GM12874 (cell line): Measurements from ENCODE around the gene PLCXD3.

Source experiments
- CTCF ChIP-seq: IDR thresholded peaks from 2 replicates; pipeline ENCODE4 v1.5.1; 2011; ENCODE audit warnings: low read depth, mild to moderate bottlenecking, control low read depth, low read length, moderate library complexity; ENCODE audit not compliant: insufficient read depth

The PLCXD3 gene

GRCh38 chr5:41334221-41334620, 176.2 kb downstream of the PLCXD3 start:
- TF ChIP-seq CTCF, result no peak

GRCh38 chr5:41325074-41325473, 185.3 kb downstream of the PLCXD3 start:
- TF ChIP-seq CTCF, result no peak

GRCh38 chr5:41312478-41313060, 197.8 kb downstream of the PLCXD3 start:
- no peak for TF ChIP-seq CTCF

GRCh38 chr5:41312066-41312465, 198.3 kb downstream of the PLCXD3 start:
- TF ChIP-seq CTCF, result no peak

GRCh38 chr5:41309275-41309674, 201.1 kb downstream of the PLCXD3 start:
- TF ChIP-seq CTCF, result no peak

GRCh38 chr5:41306005-41306404, 204.4 kb downstream of the PLCXD3 start:
- TF ChIP-seq CTCF, result no peak

GRCh38 chr5:41305056-41305455, 205.3 kb downstream of the PLCXD3 start:
- no peak for TF ChIP-seq CTCF

GRCh38 chr5:41296066-41296465, 214.3 kb downstream of the PLCXD3 start:
- no peak for TF ChIP-seq CTCF
